Gastrocnemius medialis (tissue), 4 donors: ENCODE measurements around the gene EYS. TPM values are rescaled to one million over a fixed set of nuclear protein-coding genes. Genes with fewer than 3 reads are reported as not detected.

ENCODE experiments used
- ATAC-seq, 2 donors: fragments of 150-250 bp; one replicate each; pipeline ENCODE4 v1.9.1; 2016
- DNase-seq, 2 donors: peaks; one replicate each; pipeline ENCODE4 v3.0.0-alpha.2; 2019
- H3K27ac ChIP-seq, 4 donors: fragments of 200-600 bp; sonication (generic); 1 replicate in 1 of 4; 2 replicates in 3 of 4; pipeline ENCODE4 v1.5.1; 2016 to 2018; ENCODE audit warnings: mild to moderate bottlenecking in 2 of 4, moderate library complexity in 1 of 4
- H3K27me3 ChIP-seq, 3 donors: fragments of 200-600 bp; sonication (generic) in 2 of 3; 1 replicate in 1 of 3; 2 replicates in 2 of 3; pipeline versions ENCODE4 v1.5.1 to v1.6.0; 2016 to 2019; ENCODE audit warnings: mild to moderate bottlenecking in 1 of 3, moderate library complexity in 1 of 3
- H3K36me3 ChIP-seq, 2 donors: fragments of 200-600 bp; sonication (generic) in 1 of 2; one replicate each; pipeline ENCODE4 v1.5.1; 2017 to 2018
- H3K4me1 ChIP-seq, 2 donors: fragments of 200-600 bp; sonication (generic) in 1 of 2; one replicate each; pipeline ENCODE4 v1.5.1; 2016 to 2017; ENCODE audit warnings: mild to moderate bottlenecking in 2 of 2
- H3K4me3 ChIP-seq, 4 donors: fragments of 200-600 bp; sonication (generic) in 3 of 4; 1 replicate in 1 of 4; 2 replicates in 3 of 4; pipeline ENCODE4 v1.5.1; 2016 to 2019; ENCODE audit warnings: mild to moderate bottlenecking in 2 of 4
- H3K9me3 ChIP-seq, 3 donors: fragments of 200-600 bp; sonication (generic) in 2 of 3; 1 replicate in 1 of 3; 2 replicates in 2 of 3; pipeline ENCODE4 v1.5.1; 2016 to 2019
- POLR2A ChIP-seq, 2 donors: fragments of 450-650 bp; IDR thresholded peaks; one replicate each; pipeline ENCODE4 v1.6.1; 2017; ENCODE audit warnings: antibody characterized with exemption in 2 of 2, mild to moderate bottlenecking in 2 of 2, moderate library complexity in 2 of 2
- in situ Hi-C, 4 donors: fragments of 200-750 bp; cut with MboI; loops; one replicate each; pipeline versions ENCODE4 v1.15.0 to v1.8.0; 2017; ENCODE audit warnings: low sequenced_read_pairs in 4 of 4
- intact Hi-C: fragments of 100-400 bp; cut with DNase I; formaldehyde crosslinking; loops from one replicate; pipeline ENCODE4 v1.15.1; 2023; ENCODE audit warnings: low total_unique reads
- total RNA-seq, 4 donors: library from RNA; depleted of rRNA; stranded (reverse); fragments of >200 nt; gene quantifications; one replicate each; pipeline versions ENCODE4 v1.1.0 to v1.2.3, GENCODE V29; 2016
- TF ChIP-seq, protein P1 (sequence below), 5 experiments: fragments of 450-650 bp in 3 of 5; fragments of 200-600 bp in 2 of 5; sonication (generic) in 2 of 5; IDR thresholded peaks in 4 of 5; conservative IDR thresholded peaks in 1 of 5; 1 replicate in 4 of 5; 2 replicates in 1 of 5; pipeline ENCODE4 v1.5.1; 2016 to 2019; ENCODE audit warnings: antibody characterized with exemption in 5 of 5, mild to moderate bottlenecking in 3 of 5, moderate library complexity in 3 of 5

EYS gene
- total RNA-seq, 4 donors from 2014 or later: 0.20 TPM; not detected in 3

DNA sequence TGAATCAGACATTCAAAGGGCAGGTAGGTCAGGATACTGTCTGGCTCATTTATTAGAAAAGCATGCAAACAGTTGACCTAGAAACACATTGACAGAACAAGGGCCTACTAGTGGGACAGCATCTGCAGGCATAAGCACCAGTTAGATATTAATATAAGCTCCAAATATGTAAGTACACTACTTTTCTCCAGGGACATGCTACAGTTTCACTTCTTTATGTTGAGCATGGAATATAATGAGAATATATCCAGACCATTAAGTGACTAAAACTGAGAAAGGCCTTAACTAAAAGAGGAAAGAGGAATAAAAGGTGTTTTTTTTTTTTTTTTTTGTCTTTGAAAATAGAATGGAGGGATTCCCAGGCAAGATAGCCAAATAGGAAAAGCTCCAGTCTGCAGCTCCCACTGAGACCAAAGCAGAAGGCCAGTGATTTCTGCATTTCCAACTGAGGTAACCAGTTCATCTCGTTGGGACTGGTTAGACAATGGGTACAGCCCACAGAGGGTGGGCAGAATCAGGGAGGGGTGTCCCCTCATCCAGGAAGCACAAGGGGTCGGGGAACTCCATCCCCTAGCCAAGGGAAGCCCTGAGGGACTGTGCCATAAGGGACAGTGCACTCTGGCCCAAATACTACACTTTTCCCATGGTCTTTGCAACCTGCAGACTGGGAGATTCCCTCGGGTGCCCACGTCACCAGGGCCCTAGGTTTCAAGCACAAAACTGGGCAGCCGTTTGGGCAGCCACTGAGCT, 1819.8 kb downstream of the EYS start:
- in situ Hi-C loops: no loop called here
- Histone ChIP-seq H3K9me3 (no peaks in the 10 kb centered on the region), H3K4me1 (no peaks in the 10 kb centered on the region), H3K27me3 (no peaks in the 10 kb centered on the region), H3K36me3 (no peaks in the 10 kb centered on the region), H3K4me3 (no peak overlapping the region), H3K27ac (no peak overlapping the region)
- intact Hi-C loops: no loop called here
- no peak for ATAC-seq
- TF ChIP-seq POLR2A (IDR thresholded peaks at IDR 0.05): no peak
- TF ChIP-seq, protein P1, sequence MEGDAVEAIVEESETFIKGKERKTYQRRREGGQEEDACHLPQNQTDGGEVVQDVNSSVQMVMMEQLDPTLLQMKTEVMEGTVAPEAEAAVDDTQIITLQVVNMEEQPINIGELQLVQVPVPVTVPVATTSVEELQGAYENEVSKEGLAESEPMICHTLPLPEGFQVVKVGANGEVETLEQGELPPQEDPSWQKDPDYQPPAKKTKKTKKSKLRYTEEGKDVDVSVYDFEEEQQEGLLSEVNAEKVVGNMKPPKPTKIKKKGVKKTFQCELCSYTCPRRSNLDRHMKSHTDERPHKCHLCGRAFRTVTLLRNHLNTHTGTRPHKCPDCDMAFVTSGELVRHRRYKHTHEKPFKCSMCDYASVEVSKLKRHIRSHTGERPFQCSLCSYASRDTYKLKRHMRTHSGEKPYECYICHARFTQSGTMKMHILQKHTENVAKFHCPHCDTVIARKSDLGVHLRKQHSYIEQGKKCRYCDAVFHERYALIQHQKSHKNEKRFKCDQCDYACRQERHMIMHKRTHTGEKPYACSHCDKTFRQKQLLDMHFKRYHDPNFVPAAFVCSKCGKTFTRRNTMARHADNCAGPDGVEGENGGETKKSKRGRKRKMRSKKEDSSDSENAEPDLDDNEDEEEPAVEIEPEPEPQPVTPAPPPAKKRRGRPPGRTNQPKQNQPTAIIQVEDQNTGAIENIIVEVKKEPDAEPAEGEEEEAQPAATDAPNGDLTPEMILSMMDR (IDR thresholded peaks at IDR 0.05 in 4 of 5, conservative IDR thresholded peaks at IDR 0.05 in 1 of 5): no peak
- no peak for DNase-seq

DNA sequence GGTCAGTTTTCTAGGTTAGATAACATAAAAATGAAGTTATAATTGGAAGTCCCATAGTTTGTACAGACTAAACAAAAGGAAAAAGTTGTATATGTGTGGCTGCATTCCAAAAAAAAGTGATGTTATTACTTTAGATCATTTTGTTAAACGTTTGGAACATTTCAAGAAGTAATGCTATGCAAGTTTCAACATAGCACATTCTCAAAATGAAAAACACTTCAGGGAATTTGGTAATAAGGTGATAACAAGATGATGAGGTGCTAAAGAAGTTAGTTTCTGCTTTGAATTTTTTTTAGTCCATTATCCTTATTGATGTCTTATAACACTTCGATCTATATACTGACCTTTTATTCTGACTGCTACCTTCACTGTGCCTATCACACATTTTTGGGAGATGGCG, 1820.7 kb downstream of the EYS start:
- ATAC-seq (no peak), DNase-seq (no peak)
- TF ChIP-seq, protein P1 (IDR thresholded peaks at IDR 0.05 in 4 of 5, conservative IDR thresholded peaks at IDR 0.05 in 1 of 5): no peak
- no peak for TF ChIP-seq POLR2A (IDR thresholded peaks at IDR 0.05)
- no peak overlapping the region for H3K4me3 ChIP-seq
- no peaks in the 10 kb centered on the region for H3K27me3 ChIP-seq
- intact Hi-C loops: no loop called here
- in situ Hi-C loops: no loop called here
- no peaks in the 10 kb centered on the region for H3K36me3 ChIP-seq
- no peaks in the 10 kb centered on the region for H3K4me1 ChIP-seq
- H3K9me3 ChIP-seq: no peaks in the 10 kb centered on the region
- H3K27ac ChIP-seq: no peak overlapping the region

DNA sequence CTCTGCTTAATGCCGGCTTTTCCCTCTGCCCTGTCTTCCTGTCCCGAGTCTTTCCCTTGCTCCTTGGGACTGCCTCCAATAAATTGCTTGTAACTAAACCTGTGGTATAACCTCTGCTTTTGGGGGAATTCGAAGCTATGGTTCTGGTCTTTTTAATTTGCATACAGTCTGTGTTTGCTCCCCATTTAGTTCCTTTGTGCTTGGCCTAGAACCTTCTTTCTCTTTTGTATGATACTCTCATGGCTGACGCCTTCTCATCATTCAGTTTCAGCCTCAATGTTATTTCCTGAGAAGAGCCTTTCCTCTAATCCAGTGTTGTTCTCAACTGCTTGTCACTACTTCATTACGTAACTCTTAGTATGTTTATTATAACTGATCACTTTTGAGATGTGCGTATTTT, 1823.4 kb downstream of the EYS start:
- in situ Hi-C loops: no loop called here
- Histone ChIP-seq H3K27me3 (no peaks in the 10 kb centered on the region), H3K27ac (no peak overlapping the region), H3K9me3 (no peaks in the 10 kb centered on the region), H3K36me3 (no peaks in the 10 kb centered on the region), H3K4me1 (no peaks in the 10 kb centered on the region), H3K4me3 (no peak overlapping the region)
- no peak for ATAC-seq
- intact Hi-C loops: no loop called here
- no peak for DNase-seq
- TF ChIP-seq, protein P1 (IDR thresholded peaks at IDR 0.05 in 4 of 5, conservative IDR thresholded peaks at IDR 0.05 in 1 of 5): no peak
- no peak for TF ChIP-seq POLR2A (IDR thresholded peaks at IDR 0.05)

DNA sequence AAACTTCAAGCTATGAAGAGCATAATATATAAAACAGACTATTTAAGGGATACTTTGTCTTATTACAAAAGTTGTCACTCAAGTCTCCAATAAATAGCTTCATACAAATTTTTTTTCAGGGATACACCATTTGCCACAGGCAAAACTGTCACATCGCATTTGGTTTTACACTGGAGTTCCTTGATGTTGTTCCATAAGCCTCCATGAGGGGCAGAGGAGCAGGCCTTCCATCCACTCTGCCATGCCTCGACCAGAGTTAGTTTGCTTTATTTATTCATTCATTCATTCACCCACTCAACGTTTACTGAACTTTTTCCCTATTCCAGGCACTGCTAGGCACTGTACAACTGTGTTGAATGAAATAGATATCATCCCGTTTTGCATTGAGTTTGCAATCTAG, 1824.8 kb downstream of the EYS start:
- Histone ChIP-seq H3K4me3 (no peak overlapping the region), H3K36me3 (no peaks in the 10 kb centered on the region), H3K4me1 (no peaks in the 10 kb centered on the region), H3K9me3 (no peaks in the 10 kb centered on the region), H3K27ac (no peak overlapping the region), H3K27me3 (no peaks in the 10 kb centered on the region)
- in situ Hi-C loops: no loop called here
- TF ChIP-seq, protein P1 (IDR thresholded peaks at IDR 0.05 in 4 of 5, conservative IDR thresholded peaks at IDR 0.05 in 1 of 5): no peak
- TF ChIP-seq POLR2A (IDR thresholded peaks at IDR 0.05): no peak
- intact Hi-C loops: no loop called here
- ATAC-seq (no peak), DNase-seq (no peak)

DNA sequence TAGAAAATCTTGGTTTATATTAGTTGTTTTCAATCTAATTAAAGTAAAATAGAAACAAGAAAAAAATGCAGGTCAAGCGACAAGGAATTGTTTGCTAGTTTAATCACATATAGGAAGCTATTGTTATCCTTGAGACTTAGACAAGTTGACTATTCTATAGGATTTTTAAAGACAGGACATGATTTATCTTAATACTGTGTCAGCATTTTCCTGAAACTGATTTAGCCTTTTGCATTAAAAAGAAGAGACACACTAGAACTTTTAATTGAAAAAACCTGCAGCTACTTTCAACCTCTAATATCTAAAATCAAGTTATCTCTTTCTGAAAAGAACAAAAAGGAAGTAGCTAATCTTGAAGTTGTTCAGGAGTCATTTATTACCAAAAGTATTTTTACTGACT, 1825.2 kb downstream of the EYS start:
- no peak for DNase-seq
- in situ Hi-C loops: no loop called here
- Histone ChIP-seq H3K27ac (no peak overlapping the region), H3K4me3 (no peak overlapping the region), H3K4me1 (no peaks in the 10 kb centered on the region), H3K36me3 (no peaks in the 10 kb centered on the region), H3K9me3 (no peaks in the 10 kb centered on the region), H3K27me3 (no peaks in the 10 kb centered on the region)
- intact Hi-C loops: no loop called here
- no peak for ATAC-seq
- TF ChIP-seq, protein P1 (IDR thresholded peaks at IDR 0.05 in 4 of 5, conservative IDR thresholded peaks at IDR 0.05 in 1 of 5): no peak
- no peak for TF ChIP-seq POLR2A (IDR thresholded peaks at IDR 0.05)
